Gastrocnemius medialis (tissue), 4 donors: ENCODE measurements around the gene RBL1.

Source experiments
- CTCF ChIP-seq, 5 experiments: fragments of 450-650 bp in 3 of 5; fragments of 200-600 bp in 2 of 5; sonication (generic) in 2 of 5; IDR thresholded peaks in 4 of 5; conservative IDR thresholded peaks in 1 of 5; 1 replicate in 4 of 5; 2 replicates in 1 of 5; pipeline ENCODE4 v1.5.1; 2016 to 2019; ENCODE audit warnings: antibody characterized with exemption in 5 of 5, mild to moderate bottlenecking in 3 of 5, moderate library complexity in 3 of 5
- POLR2A ChIP-seq, 2 donors: fragments of 450-650 bp; IDR thresholded peaks; one replicate each; pipeline ENCODE4 v1.6.1; 2017; ENCODE audit warnings: antibody characterized with exemption in 2 of 2, mild to moderate bottlenecking in 2 of 2, moderate library complexity in 2 of 2

DNA sequence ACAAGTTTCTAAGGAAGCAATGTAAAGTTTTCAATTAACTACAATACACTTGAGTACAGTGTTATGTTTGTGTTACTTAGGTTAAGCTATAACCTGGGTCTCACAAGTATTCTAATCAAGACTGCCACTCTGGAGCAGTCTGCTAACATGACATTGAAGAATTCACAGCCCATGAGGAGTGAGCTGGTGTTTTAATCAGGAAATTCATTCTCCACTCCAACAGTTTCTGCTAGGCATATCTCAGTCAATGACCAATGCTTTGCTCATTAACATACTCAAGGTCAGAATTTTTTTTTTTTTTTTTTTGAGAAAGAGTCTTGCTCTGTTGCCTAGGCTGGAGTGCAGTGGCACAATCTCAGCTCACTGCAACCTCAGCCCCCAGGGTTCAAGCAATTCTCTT, 84.7 kb downstream of the RBL1 start:
- TF ChIP-seq CTCF (IDR thresholded peaks at IDR 0.05 in 4 of 5, conservative IDR thresholded peaks at IDR 0.05 in 1 of 5) (no peak), POLR2A (IDR thresholded peaks at IDR 0.05) (no peak)
